Heart right ventricle (tissue), 16 donors: ENCODE results near the gene ARPC5. TPM values are rescaled to one million over a fixed set of nuclear protein-coding genes. Genes with fewer than 3 reads are reported as not detected.

Source experiments
- ATAC-seq, 8 donors: fragments of 200-7000 bp; cut with Tn5 transposase; one replicate each; pipeline ENCODE4 v1.9.1; 2020; ENCODE audit warnings: mild to moderate bottlenecking in 8 of 8, moderate library complexity in 8 of 8, moderate number of reproducible peaks in 1 of 8
- DNase-seq, 2 donors: peaks; one replicate each; pipeline ENCODE4 v3.0.0-alpha.2; 2020
- H3K27ac ChIP-seq, 10 donors: fragments of 200-600 bp; sonication (generic) in 2 of 10; one replicate each; pipeline versions ENCODE4 v1.5.0 to v1.8.0; 2020 to 2022; ENCODE audit warnings: mild to moderate bottlenecking in 3 of 10
- H3K27me3 ChIP-seq, 7 donors: fragments of 200-600 bp; one replicate each; pipeline ENCODE4 v1.8.0; 2021 to 2022; ENCODE audit warnings: mild to moderate bottlenecking in 2 of 7
- H3K36me3 ChIP-seq, 9 donors: fragments of 200-600 bp; sonication (generic) in 1 of 9; one replicate each; pipeline versions ENCODE4 v1.5.0 to v1.8.0; 2020 to 2022; ENCODE audit warnings: mild to moderate bottlenecking in 2 of 9
- H3K4me1 ChIP-seq, 9 donors: fragments of 200-600 bp; sonication (generic) in 1 of 9; one replicate each; pipeline versions ENCODE4 v1.5.0 to v1.8.0; 2020 to 2022; ENCODE audit warnings: mild to moderate bottlenecking in 4 of 9
- H3K4me3 ChIP-seq, 10 donors: fragments of 200-600 bp; sonication (generic) in 2 of 10; one replicate each; pipeline versions ENCODE4 v1.5.0 to v1.8.0; 2020 to 2022; ENCODE audit warnings: mild to moderate bottlenecking in 7 of 10, moderate library complexity in 2 of 10
- H3K9me3 ChIP-seq, 11 donors: fragments of 200-600 bp in 10 of 11; sonication (generic) in 2 of 11; one replicate each; pipeline versions ENCODE4 v1.5.0 to v1.8.0; 2013 to 2022; ENCODE audit warnings: mild to moderate bottlenecking in 2 of 11, control low read depth in 1 of 11, moderate library complexity in 1 of 11
- CTCF ChIP-seq, 9 donors: fragments of 200-600 bp; sonication (generic) in 2 of 9; IDR thresholded peaks; one replicate each; pipeline versions ENCODE4 v1.5.0 to v1.8.0; 2021 to 2022; ENCODE audit warnings: antibody characterized with exemption in 9 of 9, mild to moderate bottlenecking in 5 of 9, moderate library complexity in 1 of 9
- WGBS, 2 donors: extraction: QIAGEN DNeasy Blood & Tissue Kit; methylation state at CpG; one replicate each; pipeline ENCODE4 v1.1.7; 2013; ENCODE audit warnings: inconsistent platforms in 1 of 2; 5-methylcytosine and 5-hydroxymethylcytosine counted together
- intact Hi-C, 10 donors: fragments of 100-400 bp; cut with DNase I; formaldehyde crosslinking; loops; one replicate each; pipeline versions ENCODE4 v1.11.1 to v1.14.2; 2022
- polyA plus RNA-seq, 2 donors: library from polyadenylated mRNA; stranded (reverse); fragments of 200-250 nt; gene quantifications; one replicate each; pipeline ENCODE4 v1.2.3, GENCODE V29; 2013
- total RNA-seq, 10 donors: library from RNA; stranded (reverse); fragmentation: NEBNext Ultra II Directional in 3 of 10; extraction: Animal tissue kit (Norgen Biotek cat#: 25700) in 3 of 10; gene quantifications; one replicate each; pipeline versions ENCODE4 v1.2.1 to v1.2.4, GENCODE V29; 2021 to 2023
- donor health status: Arrhythmogenic right ventricular cardiomyopathy.
- donor health status: ischemic (EF 13 %, LVEDD 7.1; RV severe dilation, severe dysfunction).
- donor health status: healthy with polysubstance abuse.
- donor health status: DM: no; HTN: yes; CAD: no.
- donor health status: DM: no; HTN: no; CAD: no.
- donor health status: ischemic (EF 25% LVEDD 6.9; RV normal size, moderate dysfunction).
- donor health status: ischemic (EF 25% LVEDD 5.7; RV mildly dilated, moderate dysfunction).
- donor health status: healthy.
- donor health status: DM: yes; HTN: yes; CAD: no.
- donor health status: Ischemic cardiomyopathy.
- donor health status: ischemic (EF 35%, LVEDD 5.7; RV mildly dilated, moderate dysfunction).
- donor health status: nonischemic (EF 11% LVEDD 7.7; RV severe dilation, severe dysfunction).
- donor health status: DM: yes; HTN: yes; CAD: no.
- donor health status: PGD.
- donor health status: ischemic (EF 29% LVEDD 5.4; RV normal size, mild dysfunction).
- donor health status: nonischemic (EF 23%, LVEDD 6.1; RV moderate dilation, normal function).

Gene ARPC5
- total and polyA plus RNA-seq, 12 donors = 23.8 to 60.2 (median 31.7) TPM

DNA sequence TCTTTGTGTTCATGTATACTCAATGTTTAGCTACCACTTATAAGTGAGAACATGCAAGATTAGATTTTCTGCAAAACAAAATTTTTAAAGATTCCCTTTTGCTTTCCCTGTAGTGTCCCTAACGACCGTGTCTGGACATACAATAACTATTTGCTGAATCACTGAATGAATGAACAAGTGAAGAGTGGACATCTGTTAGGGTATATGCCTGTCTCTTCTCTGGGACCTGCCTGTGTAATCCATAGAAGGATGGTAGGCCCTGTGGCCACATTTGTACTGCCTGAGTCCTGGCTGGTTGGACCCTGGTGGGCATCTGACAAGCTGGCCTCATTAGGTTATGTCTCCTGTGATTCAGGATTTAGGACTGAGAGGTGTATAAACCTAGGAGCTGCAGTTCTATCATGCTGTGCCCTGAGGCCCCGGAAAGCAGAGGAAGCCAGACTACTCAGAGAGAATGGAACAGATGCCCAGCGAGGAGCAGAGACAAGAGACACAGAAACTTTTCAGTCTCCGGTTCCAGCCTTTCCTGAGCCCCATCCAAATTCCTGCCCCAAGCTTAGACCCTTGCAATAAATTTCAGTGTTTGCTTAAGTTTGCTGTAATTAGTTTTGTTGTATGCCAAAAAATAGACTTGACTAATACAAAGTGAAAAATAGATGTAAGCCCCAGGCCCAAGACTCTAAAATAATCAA lies 37.8 kb downstream of the ARPC5 start:
- intact Hi-C loops = no loop called here
- Histone ChIP-seq H3K4me1 (peaks cover 0 to 52% (median 5%) of the 10 kb centered on the region in 9 donors), H3K9me3 (no peaks in the 10 kb centered on the region), H3K27ac (peak overlapping the region in 3 of 10 donors; percentile 7 to 29 (median 12)), H3K36me3 (no peaks in the 10 kb centered on the region), H3K4me3 (no peak overlapping the region), H3K27me3 (no peaks in the 10 kb centered on the region)
- TF ChIP-seq CTCF (IDR thresholded peaks at IDR 0.05) = no peak
- no peak for DNase-seq
- no peak for ATAC-seq
- WGBS, 2 donors = 67 to 78% methylated on average over 5 of the region's 5 CpGs

DNA sequence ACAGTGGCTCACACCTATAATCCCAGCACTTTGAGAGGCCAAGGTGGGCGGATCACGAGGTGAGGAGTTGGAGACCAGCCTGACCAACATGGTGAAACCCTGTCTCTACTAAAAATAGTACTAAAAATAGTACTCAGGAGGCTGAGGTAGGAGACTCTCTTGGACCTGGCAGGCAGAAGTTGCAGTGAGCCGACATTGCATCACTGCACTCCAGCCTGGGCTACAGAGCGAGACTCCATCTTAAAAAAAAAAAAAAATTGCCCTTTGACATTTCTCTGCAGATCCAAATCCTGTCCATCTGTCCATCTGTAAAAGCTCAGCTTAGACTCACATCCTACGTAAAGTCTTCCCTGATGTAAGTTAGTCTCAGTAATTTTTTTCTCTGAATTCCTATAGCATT lies 39.1 kb downstream of the ARPC5 start:
- no peak for TF ChIP-seq CTCF (IDR thresholded peaks at IDR 0.05)
- Histone ChIP-seq H3K4me3 (no peak overlapping the region), H3K27ac (no peak overlapping the region), H3K36me3 (no peaks in the 10 kb centered on the region), H3K27me3 (no peaks in the 10 kb centered on the region), H3K9me3 (no peaks in the 10 kb centered on the region), H3K4me1 (peaks cover 0 to 63% (median 5%) of the 10 kb centered on the region in 9 donors)
- WGBS, 2 donors = 90 to 92% methylated on average over 5 of the region's 5 CpGs
- intact Hi-C loops = no loop called here
- DNase-seq = no peak
- no peak for ATAC-seq

DNA sequence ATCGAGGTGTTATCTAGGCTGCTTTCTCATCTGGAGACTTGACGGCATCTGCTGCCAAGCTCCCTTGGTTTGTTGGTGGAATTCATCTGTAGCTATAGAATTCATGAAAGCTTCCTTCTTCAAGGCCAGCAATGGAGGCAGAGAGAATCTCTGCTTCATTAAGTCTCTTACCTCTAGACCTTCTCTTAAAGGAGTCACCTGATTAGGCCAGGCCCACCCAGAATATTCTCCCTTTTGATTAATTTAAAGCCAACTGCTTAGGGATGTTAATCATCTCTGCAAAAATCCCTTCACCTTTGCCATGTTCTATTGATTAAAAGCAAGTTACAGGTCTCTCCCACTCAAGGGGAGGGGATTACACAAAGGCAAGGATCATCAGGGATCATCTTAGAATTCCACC lies 40.0 kb downstream of the ARPC5 start:
- 97% methylated on average over 2 of the region's 2 CpGs for WGBS, 2 donors
- Histone ChIP-seq H3K27ac (no peak overlapping the region), H3K9me3 (no peaks in the 10 kb centered on the region), H3K4me3 (no peak overlapping the region), H3K4me1 (peaks cover 0 to 68% (median 5%) of the 10 kb centered on the region in 9 donors), H3K36me3 (no peaks in the 10 kb centered on the region), H3K27me3 (no peaks in the 10 kb centered on the region)
- no peak for ATAC-seq
- intact Hi-C loops = loop anchor here in 1 of 10 donors (2.0 kb wide), 1 partner anchor 25 kb away; no protein-coding TSS in a partner anchor
- no peak for DNase-seq
- TF ChIP-seq CTCF (IDR thresholded peaks at IDR 0.05) = no peak

DNA sequence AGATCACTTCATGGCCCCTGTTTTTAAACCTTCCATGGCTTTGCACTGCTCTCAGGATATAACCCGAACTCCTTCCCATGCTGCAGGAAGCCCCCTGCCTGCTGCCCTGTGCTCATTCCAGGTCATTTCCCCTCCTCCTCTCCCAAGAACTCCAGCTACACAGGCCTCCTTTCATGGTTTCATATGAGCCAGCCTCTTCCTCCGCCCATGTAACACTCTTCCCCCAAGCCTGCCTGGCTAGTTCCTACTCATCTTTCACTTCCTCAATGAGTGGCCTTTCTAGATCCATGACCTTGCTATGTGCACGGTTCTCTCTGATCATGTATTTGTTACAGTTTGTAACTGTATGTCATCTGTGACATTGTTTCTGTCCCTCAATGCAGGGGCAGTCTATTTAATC lies 42.2 kb downstream of the ARPC5 start:
- ATAC-seq (peak in 7 of 8 donors; percentile 31 to 66 (median 53)), DNase-seq (no peak)
- H3K27me3 ChIP-seq = no peaks in the 10 kb centered on the region
- WGBS, 2 donors = 67 to 73% methylated on average over 3 of the region's 3 CpGs
- H3K36me3 ChIP-seq = no peaks in the 10 kb centered on the region
- H3K4me1 ChIP-seq = peaks cover 0 to 50% (median 3%) of the 10 kb centered on the region in 9 donors
- H3K9me3 ChIP-seq = no peaks in the 10 kb centered on the region
- H3K27ac ChIP-seq = peak overlapping the region in 3 of 10 donors; percentile 7 to 95 (median 27)
- intact Hi-C loops = no loop called here
- no peak for TF ChIP-seq CTCF (IDR thresholded peaks at IDR 0.05)
- no peak overlapping the region for H3K4me3 ChIP-seq
